Gastroesophageal sphincter (tissue), 4 donors: ENCODE data around the gene UPK2. TPM values are rescaled to one million over a fixed set of nuclear protein-coding genes. Genes with fewer than 3 reads are reported as not detected.
"Not testable (repeated sequence)": the region's sequence is repeated elsewhere in the genome, so short reads cannot be mapped to it uniquely, and the experiment has no call there.

Source experiments
- ATAC-seq: fragments of 150-250 bp; one replicate; pipeline ENCODE4 v1.9.1; 2016; ENCODE audit warnings: mild to moderate bottlenecking, moderate library complexity
- H3K27ac ChIP-seq, 4 donors: fragments of 200-600 bp; sonication (generic) in 3 of 4; 1 replicate in 3 of 4; 2 replicates in 1 of 4; pipeline ENCODE4 v1.5.1; 2016 to 2019
- H3K27me3 ChIP-seq: fragments of 200-600 bp; sonication (generic); one replicate; pipeline ENCODE4 v1.5.1; 2019
- H3K36me3 ChIP-seq, 2 donors: fragments of 200-600 bp; sonication (generic); one replicate each; pipeline ENCODE4 v1.5.1; 2019; ENCODE audit warnings: control low read depth in 1 of 2
- H3K4me1 ChIP-seq, 3 donors: fragments of 200-600 bp; sonication (generic); 1 replicate in 2 of 3; 2 replicates in 1 of 3; pipeline ENCODE4 v1.5.1; 2016 to 2019; ENCODE audit warnings: control low read depth in 2 of 3
- H3K4me3 ChIP-seq, 2 donors: fragments of 200-600 bp; sonication (generic); one replicate each; pipeline ENCODE4 v1.5.1; 2019; ENCODE audit warnings: mild to moderate bottlenecking in 1 of 2, moderate library complexity in 1 of 2
- H3K9me3 ChIP-seq, 3 donors: fragments of 200-600 bp; sonication (generic); one replicate each; pipeline ENCODE4 v1.5.1; 2017 to 2019; ENCODE audit warnings: control low read depth in 2 of 3
- CTCF ChIP-seq, 4 experiments: fragments of 200-600 bp in 2 of 4; fragments of 450-650 bp in 2 of 4; sonication (generic) in 1 of 4; IDR thresholded peaks; one replicate each; pipeline ENCODE4 v1.5.1; 2017 to 2019; ENCODE audit warnings: antibody characterized with exemption in 4 of 4, mild to moderate bottlenecking in 2 of 4, moderate library complexity in 2 of 4
- EP300 ChIP-seq: sonication (generic); formaldehyde crosslinking; IDR thresholded peaks from one replicate; pipeline ENCODE4 v1.6.1; 2017; ENCODE audit warnings: antibody characterized with exemption, mild to moderate bottlenecking
- POLR2A ChIP-seq, 2 donors: fragments of 450-650 bp; IDR thresholded peaks; one replicate each; pipeline ENCODE4 v1.6.1; 2017; ENCODE audit warnings: antibody characterized with exemption in 2 of 2, mild to moderate bottlenecking in 2 of 2, moderate library complexity in 1 of 2
- POLR2AphosphoS5 ChIP-seq: sonication (generic); formaldehyde crosslinking; IDR thresholded peaks from one replicate; pipeline ENCODE4 v1.6.1; 2017; ENCODE audit warnings: antibody characterized with exemption
- WGBS, 2 donors: methylation state at CpG; one replicate each; pipeline ENCODE4 v1.1.5; 2018; ENCODE audit warnings: low coverage in 1 of 2; 5-methylcytosine and 5-hydroxymethylcytosine counted together
- total RNA-seq, 4 donors: library from RNA; depleted of rRNA; stranded (reverse); fragments of >200 nt; gene quantifications; one replicate each; pipeline ENCODE4 v1.1.0, GENCODE V29; 2016

Gene UPK2
- total RNA-seq, 4 donors from 2014 or later, result not detected

- H3K9me3 ChIP-seq, result no peaks in the 10 kb centered on the region
- H3K27me3 ChIP-seq, result peaks cover 8% of the 10 kb centered on the region
- ATAC-seq, result no peak
- 36 to 80% methylated on average over 1 to 7 of the region's 13 CpGs for WGBS, 2 donors
- no peaks in the 10 kb centered on the region for H3K36me3 ChIP-seq
- no peak overlapping the region for H3K27ac ChIP-seq
- no peak for TF ChIP-seq POLR2A (IDR thresholded peaks at IDR 0.05)
- TF ChIP-seq CTCF (IDR thresholded peaks at IDR 0.05), result no peak
- TF ChIP-seq EP300, result no peak
- no peak for TF ChIP-seq POLR2AphosphoS5
- no peaks in the 10 kb centered on the region for H3K4me1 ChIP-seq
- no peak overlapping the region for H3K4me3 ChIP-seq
Observed at GRCh38 chr11:118939953-118940598, 16.0 kb upstream of the UPK2 start.

- TF ChIP-seq POLR2AphosphoS5 (no peak), EP300 (no peak), POLR2A (IDR thresholded peaks at IDR 0.05) (no peak), CTCF (IDR thresholded peaks at IDR 0.05) (no peak)
- Histone ChIP-seq H3K9me3 (no peaks in the 10 kb centered on the region), H3K4me1 (no peaks in the 10 kb centered on the region), H3K27me3 (peaks cover 8% of the 10 kb centered on the region), H3K36me3 (no peaks in the 10 kb centered on the region), H3K4me3 (no peak overlapping the region), H3K27ac (no peak overlapping the region)
- WGBS, 2 donors, result 21 to 33% methylated on average over 2 of the region's 2 CpGs
- ATAC-seq, result no peak
Observed at GRCh38 chr11:118947091-118947490, 9.0 kb upstream of the UPK2 start.

- Histone ChIP-seq H3K27me3 (peaks cover 8% of the 10 kb centered on the region), H3K4me1 (no peaks in the 10 kb centered on the region), H3K4me3 (no peak overlapping the region), H3K27ac (no peak overlapping the region), H3K36me3 (no peaks in the 10 kb centered on the region), H3K9me3 (no peaks in the 10 kb centered on the region)
- TF ChIP-seq POLR2A (IDR thresholded peaks at IDR 0.05), result no peak
- TF ChIP-seq EP300, result no peak
- 57 to 71% methylated on average over 2 to 3 of the region's 3 CpGs for WGBS, 2 donors
- no peak for ATAC-seq
Observed at GRCh38 chr11:118948000-118948399, 8.1 kb upstream of the UPK2 start.

GRCh38 chr11:118953265-118953664 lies 2.8 kb upstream of the UPK2 start:
- peaks cover 0 to 8% (median 0%) of the 10 kb centered on the region in 3 donors for H3K4me1 ChIP-seq
- H3K36me3 ChIP-seq, result no peaks in the 10 kb centered on the region
- no peak for ATAC-seq
- H3K4me3 ChIP-seq, result no peak overlapping the region
- peaks cover 15% of the 10 kb centered on the region for H3K27me3 ChIP-seq
- 40% methylated on average over 3 of the region's 6 CpGs; no CpG with 5 or more reads in 1 of the 2 donors for WGBS, 2 donors
- no peaks in the 10 kb centered on the region for H3K9me3 ChIP-seq
- TF ChIP-seq CTCF (IDR thresholded peaks at IDR 0.05) (no peak), EP300 (no peak), POLR2AphosphoS5 (no peak), POLR2A (IDR thresholded peaks at IDR 0.05) (no peak)
- H3K27ac ChIP-seq, result no peak overlapping the region

- 40 to 80% methylated on average over 1 of the region's 6 CpGs for WGBS, 2 donors
- not testable (repeated sequence) for H3K4me1 ChIP-seq, ATAC-seq
Observed at GRCh38 chr11:118953976-118954375, 2.1 kb upstream of the UPK2 start.

GRCh38 chr11:118956847-118957469 lies 860 bp downstream of the UPK2 start:
- Histone ChIP-seq H3K4me1 (peaks cover 0 to 8% (median 0%) of the 10 kb centered on the region in 3 donors), H3K27me3 (peaks cover 15% of the 10 kb centered on the region), H3K9me3 (no peaks in the 10 kb centered on the region), H3K27ac (no peak overlapping the region), H3K36me3 (no peaks in the 10 kb centered on the region), H3K4me3 (no peak overlapping the region)
- 22 to 53% methylated on average over 3 to 5 of the region's 14 CpGs for WGBS, 2 donors
- ATAC-seq, result no peak
- peak in 1 of 4 experiments; percentile 2 for TF ChIP-seq CTCF (IDR thresholded peaks at IDR 0.05)
- no peak for TF ChIP-seq POLR2A (IDR thresholded peaks at IDR 0.05)

More at GRCh38 chr11:118953976-118954375, 2.1 kb upstream of the UPK2 start:
- H3K36me3 ChIP-seq, H3K27ac ChIP-seq, H3K4me3 ChIP-seq, H3K9me3 ChIP-seq: not testable (repeated sequence)
- H3K27me3 ChIP-seq, result peaks cover 15% of the 10 kb centered on the region
